GDM1 (cell line): ENCODE data around the gene SSR2.
A peak's percentile ranks its signal among the peaks of the same experiment; 100 is the strongest.
"Not testable (repeated sequence)": the region's sequence is repeated elsewhere in the genome, so short reads cannot be mapped to it uniquely, and the experiment has no call there.

Experiments used
- DNase-seq: peaks from one replicate; lab custom pipeline; 2025; lab: John Stamatoyannopoulos, UW

The SSR2 gene

GRCh38 chr1:156048663-156049258, 28.0 kb upstream of the SSR2 start:
- DNase-seq: no peak

- no peak for DNase-seq
Observed at GRCh38 chr1:156045076-156045475, 24.3 kb upstream of the SSR2 start.

GRCh38 chr1:156042828-156043227, 22.1 kb upstream of the SSR2 start:
- no peak for DNase-seq

GRCh38 chr1:156034991-156035390, 14.2 kb upstream of the SSR2 start:
- not testable (repeated sequence) for DNase-seq

- DNase-seq: no peak
Observed at GRCh38 chr1:156033011-156033410, 12.3 kb upstream of the SSR2 start.

GRCh38 chr1:156026588-156026987, 5.8 kb upstream of the SSR2 start:
- DNase-seq: no peak

- DNase-seq: peak; percentile 45
Observed at GRCh38 chr1:156025876-156026275, 5.1 kb upstream of the SSR2 start.

- no peak for DNase-seq
Observed at GRCh38 chr1:156024801-156025200, 4.0 kb upstream of the SSR2 start.

GRCh38 chr1:156021954-156022353, 1.2 kb upstream of the SSR2 start:
- DNase-seq: no peak

GRCh38 chr1:156021093-156021428, 310 bp upstream of the SSR2 start:
- no peak for DNase-seq

GRCh38 chr1:156019946-156020292, 832 bp downstream of the SSR2 start:
- no peak for DNase-seq

- no peak for DNase-seq
Observed at GRCh38 chr1:156014829-156015228, 5.9 kb downstream of the SSR2 start.

GRCh38 chr1:156012051-156012817, 8.5 kb downstream of the SSR2 start:
- no peak for DNase-seq

GRCh38 chr1:156009404-156009803, 11.3 kb downstream of the SSR2 start:
- DNase-seq: no peak

GRCh38 chr1:156006666-156007376, 13.9 kb downstream of the SSR2 start:
- no peak for DNase-seq

GRCh38 chr1:156004843-156005584, 15.7 kb downstream of the SSR2 start:
- peak; percentile 26 for DNase-seq

- DNase-seq: no peak
Observed at GRCh38 chr1:156003923-156004188, 16.9 kb downstream of the SSR2 start.

GRCh38 chr1:156002188-156002911, 18.4 kb downstream of the SSR2 start:
- no peak for DNase-seq

GRCh38 chr1:156001662-156002171, 19.0 kb downstream of the SSR2 start:
- DNase-seq: peak; percentile 17

- DNase-seq: no peak
Observed at GRCh38 chr1:156001021-156001661, 19.6 kb downstream of the SSR2 start.

GRCh38 chr1:155999964-156000363, 20.8 kb downstream of the SSR2 start:
- DNase-seq: no peak

GRCh38 chr1:155996166-155996565, 24.6 kb downstream of the SSR2 start:
- DNase-seq: no peak
